Placental pericyte (primary cell): ENCODE measurements around the gene PLEKHH3. TPM values are rescaled to one million over a fixed set of nuclear protein-coding genes. Genes with fewer than 3 reads are reported as not detected.

Experiments used
- small RNA-seq: library from RNA; depleted of rRNA; stranded (forward); fragments of <200 nt; gene quantifications from one replicate; pipeline ENCODE3, GENCODE V24; 2012; ENCODE audit warnings: low replicate concordance
- total RNA-seq: library from RNA; depleted of rRNA; stranded (reverse); fragments of >200 nt; gene quantifications from 2 replicates; pipeline ENCODE4 v1.2.3, GENCODE V29; 2012

Gene PLEKHH3, protein sequence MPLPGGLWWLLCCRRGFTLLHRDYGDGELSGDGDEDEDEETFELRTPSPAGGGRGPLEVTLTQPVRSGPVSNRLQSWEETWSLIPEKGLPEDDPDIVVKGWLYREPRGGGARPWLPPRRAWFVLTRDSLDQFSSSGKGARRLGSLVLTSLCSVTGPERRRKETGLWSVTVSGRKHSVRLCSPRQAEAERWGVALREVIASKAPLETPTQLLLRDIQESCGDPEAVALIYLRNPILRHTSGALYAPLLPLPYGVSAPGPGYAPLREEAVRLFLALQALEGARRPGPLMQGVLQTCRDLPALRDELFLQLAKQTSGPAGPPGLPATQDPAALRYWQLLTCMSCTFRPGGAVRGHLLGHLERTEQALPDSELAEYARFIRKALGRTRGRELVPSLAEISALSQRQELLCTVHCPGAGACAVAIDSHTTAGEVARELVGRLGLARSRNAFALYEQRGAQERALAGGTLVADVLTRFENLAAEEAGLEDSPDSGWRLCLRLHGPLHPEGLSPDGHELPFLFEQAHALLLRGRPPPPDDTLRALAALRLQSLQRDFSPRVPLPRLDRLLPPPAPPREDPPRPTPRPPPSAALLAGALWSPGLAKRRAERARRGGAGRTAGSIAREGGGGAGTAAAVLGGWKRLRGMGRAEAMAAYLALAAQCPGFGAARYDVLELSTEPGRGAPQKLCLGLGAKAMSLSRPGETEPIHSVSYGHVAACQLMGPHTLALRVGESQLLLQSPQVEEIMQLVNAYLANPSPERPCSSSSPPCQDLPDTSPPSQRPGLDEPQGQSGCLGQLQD
- 10.7 and 11.0 TPM in 2 replicates for total RNA-seq

DNA sequence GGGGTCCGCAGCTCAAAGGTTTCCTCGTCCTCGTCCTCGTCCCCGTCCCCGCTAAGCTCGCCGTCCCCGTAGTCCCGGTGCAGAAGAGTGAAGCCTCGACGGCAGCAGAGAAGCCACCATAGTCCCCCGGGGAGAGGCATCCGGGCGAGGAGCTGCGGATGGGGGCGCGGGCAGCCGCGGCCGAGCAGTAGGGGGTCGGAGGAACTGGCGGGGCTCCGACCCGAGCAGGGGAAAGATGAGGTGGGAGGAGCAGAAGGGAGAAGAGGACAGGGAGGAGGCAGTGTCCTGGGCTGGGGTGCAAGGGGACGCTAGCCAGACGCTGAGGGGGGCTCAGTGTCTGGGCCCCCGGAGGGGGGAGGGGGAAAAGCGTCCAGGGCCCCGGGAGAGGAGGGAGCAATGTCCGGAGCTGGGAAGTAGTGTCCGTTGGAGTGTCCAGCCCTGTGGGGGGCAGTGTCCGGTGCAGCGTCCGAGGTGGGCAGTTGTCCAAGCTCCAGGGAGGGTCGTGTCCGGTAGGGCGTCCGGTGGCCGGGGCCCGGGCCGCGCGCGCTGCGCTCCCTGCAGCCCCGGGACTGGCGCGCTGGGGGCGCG is at the start of gene PLEKHH3:
Gene PLEKHH3, minus strand, starts transcription at position 571 of the 588 bp plus-strand sequence. Its CDS starts 431 bp downstream, at position 140.

DNA sequence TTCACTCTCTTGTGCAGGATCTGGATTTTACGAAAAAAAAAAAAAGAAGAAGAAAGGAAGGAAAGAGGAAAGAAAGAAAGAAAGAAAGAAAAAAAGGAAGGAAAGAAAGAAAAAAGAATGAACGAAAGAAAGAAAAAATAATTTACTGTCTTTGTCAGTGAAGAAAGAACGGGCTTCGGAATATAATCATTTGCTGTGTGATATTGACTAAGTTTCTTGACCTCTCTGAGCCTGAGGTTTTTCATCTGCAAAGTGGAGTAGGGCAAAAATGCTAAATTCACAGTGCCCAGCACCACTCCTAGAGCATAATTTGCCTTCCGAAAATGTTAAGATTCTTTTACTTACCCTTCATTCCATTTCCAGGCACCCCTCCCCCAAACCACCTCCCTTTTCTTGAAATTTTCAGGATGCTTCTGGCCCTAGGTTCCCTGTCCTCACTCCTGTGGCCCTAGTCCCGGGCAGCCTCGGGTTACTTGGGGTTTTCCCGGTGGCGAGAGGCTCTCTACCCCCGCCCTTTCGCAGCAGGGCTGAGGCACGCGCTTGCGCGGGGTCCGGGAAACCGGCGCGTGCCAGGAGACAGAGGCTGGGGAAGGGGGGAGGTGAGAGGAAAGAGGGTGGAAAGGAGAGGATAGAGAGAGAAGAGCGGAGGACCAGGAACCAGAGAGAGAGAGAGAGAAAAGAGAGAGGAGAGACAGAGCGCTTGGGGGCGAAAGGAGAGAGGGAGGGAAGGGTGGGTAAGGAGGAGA is 5.4 kb upstream of the PLEKHH3 start, which contains the start of gene CNTNAP1:
Gene CNTNAP1, plus strand, starts transcription at position 556 of the 746 bp plus-strand sequence. CDS start 299 bp downstream, outside the sequence.

DNA sequence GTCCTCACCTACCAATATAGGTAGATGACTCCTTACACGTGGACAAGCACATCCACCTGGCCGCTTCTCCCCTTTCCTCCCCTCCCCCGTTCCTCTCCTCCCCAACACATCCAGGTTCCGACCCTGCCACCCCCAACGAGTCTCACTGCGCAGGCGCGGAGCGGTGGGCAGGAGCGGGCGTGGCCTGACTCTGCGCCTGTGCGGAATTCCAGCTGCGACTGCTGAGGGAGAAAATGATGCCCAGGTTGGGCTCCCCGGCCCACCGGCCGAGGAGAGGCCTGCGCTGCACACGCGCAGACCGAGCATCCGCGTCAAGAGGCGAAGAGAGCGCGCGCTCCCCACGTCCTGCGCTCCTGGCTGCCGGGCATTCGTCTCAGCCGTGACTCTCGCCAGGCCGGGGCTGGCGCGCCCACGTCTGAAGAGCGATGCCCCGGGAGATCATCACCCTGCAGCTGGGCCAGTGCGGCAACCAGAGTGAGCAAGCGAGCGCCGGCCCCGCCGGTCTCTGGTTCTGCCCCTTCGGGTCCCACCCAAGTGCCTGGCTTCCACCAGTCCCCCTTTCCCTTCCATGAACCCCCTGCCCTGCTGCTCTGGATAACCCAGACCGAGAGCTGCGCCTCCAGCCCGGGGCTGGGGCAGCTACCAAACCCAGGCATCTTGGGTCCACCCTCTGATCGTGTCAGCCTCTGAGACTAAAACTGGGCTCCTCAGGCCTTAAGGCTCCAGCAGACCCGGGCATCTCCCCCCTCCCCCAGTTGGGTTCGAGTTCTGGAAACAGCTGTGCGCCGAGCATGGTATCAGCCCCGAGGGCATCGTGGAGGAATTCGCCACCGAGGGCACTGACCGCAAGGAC is 17.5 kb downstream of the PLEKHH3 start, which contains the start of gene TUBG2:
Gene TUBG2, plus strand, starts transcription at position 206 of the 853 bp plus-strand sequence. Its CDS starts 220 bp downstream, at position 426.

Small RNA genes lying within 50 kb of the gene (small RNA-seq; reads per million reads assigned to genes)
- not detected for gene MIR6780A

Other genes starting within 250 kb of the PLEKHH3 start
- gene ATP6V0A1, start 218.1 kb downstream of the PLEKHH3 start, total RNA-seq, result 58.6 and 65.2 TPM in 2 replicates
- 41.2 and 58.4 TPM in 2 replicates for gene NAGLU, start 140.8 kb downstream of the PLEKHH3 start, total RNA-seq
- 6.8 and 8.4 TPM in 2 replicates for gene HSD17B1, start 124.1 kb downstream of the PLEKHH3 start, total RNA-seq
- gene COASY, start 114.8 kb downstream of the PLEKHH3 start, total RNA-seq, result 27.1 and 30.4 TPM in 2 replicates
- 32.4 and 55.7 TPM in 2 replicates for gene MLX, start 109.9 kb downstream of the PLEKHH3 start, total RNA-seq
- 1.3 and 13.7 TPM in 2 replicates for gene PSMC3IP, start 99.3 kb downstream of the PLEKHH3 start, total RNA-seq
- 97.6 and 118 TPM in 2 replicates for gene RETREG3, start 67.6 kb downstream of the PLEKHH3 start, total RNA-seq
- gene TUBG1, start 67.3 kb downstream of the PLEKHH3 start, total RNA-seq, result 23.0 and 79.5 TPM in 2 replicates
- gene TUBG2, start 17.7 kb downstream of the PLEKHH3 start, total RNA-seq, result 10.9 and 14.9 TPM in 2 replicates
- 1.0 and 1.1 TPM in 2 replicates for gene CCR10, start 4.8 kb upstream of the PLEKHH3 start, total RNA-seq
- gene CNTNAP1, start 5.5 kb upstream of the PLEKHH3 start, total RNA-seq, result 15.6 and 41.1 TPM in 2 replicates
- gene EZH1, start 68.0 kb upstream of the PLEKHH3 start, total RNA-seq, result 20.5 and 31.5 TPM in 2 replicates
- 0.29 TPM in 1 of 2 replicates, not detected in the other for gene RAMP2, start 84.2 kb upstream of the PLEKHH3 start, total RNA-seq
- 57.3 and 83.3 TPM in 2 replicates for gene VPS25, start 96.5 kb upstream of the PLEKHH3 start, total RNA-seq
- gene WNK4, start 103.6 kb upstream of the PLEKHH3 start, total RNA-seq, result 0.44 and 1.0 TPM in 2 replicates
- 32.4 and 59.3 TPM in 2 replicates for gene COA3, start 121.7 kb upstream of the PLEKHH3 start, total RNA-seq
- under 0.01 TPM in 1 of 2 replicates, not detected in the other for gene CNTD1, start 121.9 kb upstream of the PLEKHH3 start, total RNA-seq
- 77.9 and 79.9 TPM in 2 replicates for gene BECN1, start 147.3 kb upstream of the PLEKHH3 start, total RNA-seq
- 74.0 and 146 TPM in 2 replicates for gene PSME3, start 156.4 kb upstream of the PLEKHH3 start, total RNA-seq
- 0.44 and 0.72 TPM in 2 replicates for gene AOC2, start 167.6 kb upstream of the PLEKHH3 start, total RNA-seq
- gene AOC3, start 174.2 kb upstream of the PLEKHH3 start, total RNA-seq, result under 0.01 and 0.22 TPM in 2 replicates
- gene G6PC1, start 223.8 kb upstream of the PLEKHH3 start, total RNA-seq, result not detected in 2 replicates